Measurements from ENCODE around the gene ATP1B4.

The ATP1B4 gene

GRCh38 chrX:120372667-120373370 is 10.9 kb downstream of the ATP1B4 start:
- in situ Hi-C loops (cut with MboI; ENCODE audit: low sequenced_read_pairs) = no loop called here

DNA sequence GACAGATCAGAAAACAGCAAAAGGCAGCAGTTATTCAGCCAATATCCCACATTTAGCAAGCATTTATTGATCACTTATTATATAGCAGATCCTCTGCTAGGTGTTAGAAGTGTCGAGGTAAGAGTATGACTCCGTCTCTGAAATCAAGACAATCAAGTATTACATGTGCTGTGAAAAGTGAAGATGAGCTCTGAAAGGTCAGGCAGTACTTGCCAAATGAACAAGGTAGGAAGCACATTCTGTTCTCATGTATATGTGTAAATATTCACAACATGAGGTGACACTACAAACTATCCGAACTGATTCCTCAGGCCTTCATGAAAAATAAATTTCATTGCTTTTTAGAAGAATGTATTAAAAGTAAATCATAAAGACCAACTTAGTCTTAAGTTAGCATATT is 15.3 kb downstream of the ATP1B4 start:
- in situ Hi-C loops (cut with MboI; ENCODE audit: low sequenced_read_pairs) = no loop called here

DNA sequence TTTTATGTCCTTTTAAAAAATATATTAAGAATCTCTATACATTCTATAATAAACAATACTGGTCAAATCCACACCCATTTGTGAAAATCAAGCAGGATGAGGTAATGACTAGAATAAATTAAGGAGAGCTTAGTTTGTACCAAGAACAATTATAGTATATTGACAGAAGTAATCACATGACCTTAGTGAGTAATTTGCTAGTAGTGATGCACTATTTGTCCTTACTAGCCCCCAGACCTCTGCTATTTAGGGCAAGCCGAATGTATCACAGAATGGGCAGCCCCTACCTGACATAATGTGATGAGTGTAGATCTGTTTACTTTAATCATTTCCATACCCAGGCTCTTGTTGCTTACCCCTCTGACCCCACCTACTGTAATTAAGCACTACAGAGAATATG is 15.8 kb downstream of the ATP1B4 start:
- in situ Hi-C loops (cut with MboI; ENCODE audit: low sequenced_read_pairs) = no loop called here

GRCh38 chrX:120378570-120378969 is 16.7 kb downstream of the ATP1B4 start:
- in situ Hi-C loops (cut with MboI; ENCODE audit: low sequenced_read_pairs) = no loop called here

DNA sequence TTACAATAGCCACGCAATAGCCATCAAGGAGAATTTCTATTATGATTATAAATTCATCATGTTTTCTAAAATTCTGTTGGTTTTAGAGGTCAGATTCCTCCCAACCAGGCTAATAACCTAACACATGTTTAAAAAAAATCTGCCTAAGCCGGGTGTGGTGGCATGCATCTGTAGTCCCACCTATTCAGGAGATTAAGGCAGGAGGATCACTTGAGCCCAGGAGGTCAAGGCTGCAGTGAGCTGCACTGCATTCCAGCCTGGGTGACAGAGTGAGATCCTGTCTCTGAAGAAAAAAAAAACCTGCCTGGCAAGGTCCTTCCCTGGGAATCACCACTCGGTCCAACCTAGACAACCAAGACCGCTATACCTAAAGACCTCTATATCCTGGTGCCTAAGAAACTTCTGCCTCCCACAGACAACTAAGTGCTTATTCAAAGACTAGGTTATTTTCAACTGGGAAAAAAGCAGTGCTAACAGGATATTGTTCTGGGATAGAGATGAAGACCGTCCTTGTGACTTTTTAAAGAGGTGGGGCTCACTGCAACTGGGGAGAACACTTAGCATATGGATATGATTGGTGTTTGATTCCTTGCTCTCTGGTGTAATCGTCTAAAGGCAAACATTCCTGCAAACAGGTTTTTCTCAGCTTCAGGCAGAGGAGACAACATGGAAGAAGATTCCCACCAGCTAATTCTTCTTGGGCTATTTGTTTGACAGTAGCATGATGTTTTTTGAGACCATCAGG is 18.2 kb downstream of the ATP1B4 start:
- in situ Hi-C loops (cut with MboI; ENCODE audit: low sequenced_read_pairs) = no loop called here

- in situ Hi-C loops (cut with MboI; ENCODE audit: low sequenced_read_pairs) = no loop called here
Observed at GRCh38 chrX:120380699-120381098, 18.8 kb downstream of the ATP1B4 start.

DNA sequence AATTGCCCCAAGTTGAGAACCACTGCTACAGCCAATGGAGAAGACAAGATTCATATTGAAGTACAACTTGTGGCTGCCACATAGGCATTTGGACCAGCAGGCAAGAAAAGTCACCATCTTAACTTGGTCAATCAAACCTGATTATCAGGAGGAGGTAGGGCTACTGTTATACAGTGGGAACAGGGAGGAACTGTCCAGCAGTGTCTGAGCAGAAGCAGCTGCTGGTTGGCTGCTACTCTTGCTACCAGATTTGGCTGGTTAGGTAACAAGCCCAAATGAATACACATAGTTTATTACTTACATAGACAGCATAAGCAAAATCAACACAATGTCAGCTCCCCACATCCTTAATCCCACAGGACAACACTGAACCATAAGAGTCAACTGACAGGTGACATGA is 39.4 kb downstream of the ATP1B4 start:
- in situ Hi-C loops (cut with MboI; ENCODE audit: low sequenced_read_pairs) = no loop called here

- in situ Hi-C loops (cut with MboI; ENCODE audit: low sequenced_read_pairs) = no loop called here
Observed at GRCh38 chrX:120402369-120402768, 40.5 kb downstream of the ATP1B4 start.

DNA sequence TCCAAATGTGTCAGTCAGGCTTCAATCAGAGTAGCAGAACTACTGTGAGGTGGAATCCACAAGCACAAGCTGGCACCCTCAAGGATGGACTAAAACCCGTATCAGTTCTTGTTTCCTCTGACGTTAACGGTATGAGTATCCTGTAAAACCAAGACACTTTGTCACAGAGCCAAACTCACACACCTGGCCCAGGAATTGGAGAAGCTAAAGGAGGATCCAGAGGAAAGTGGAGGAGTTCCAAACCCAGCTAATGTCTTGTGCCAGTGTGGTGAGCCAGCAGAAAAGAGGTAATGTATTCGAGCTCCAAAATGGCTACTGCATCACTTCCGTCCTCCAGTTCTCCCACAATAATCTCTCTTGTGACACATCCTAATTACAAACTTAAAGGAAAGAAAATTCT is 44.7 kb downstream of the ATP1B4 start:
- in situ Hi-C loops (cut with MboI; ENCODE audit: low sequenced_read_pairs) = no loop called here

DNA sequence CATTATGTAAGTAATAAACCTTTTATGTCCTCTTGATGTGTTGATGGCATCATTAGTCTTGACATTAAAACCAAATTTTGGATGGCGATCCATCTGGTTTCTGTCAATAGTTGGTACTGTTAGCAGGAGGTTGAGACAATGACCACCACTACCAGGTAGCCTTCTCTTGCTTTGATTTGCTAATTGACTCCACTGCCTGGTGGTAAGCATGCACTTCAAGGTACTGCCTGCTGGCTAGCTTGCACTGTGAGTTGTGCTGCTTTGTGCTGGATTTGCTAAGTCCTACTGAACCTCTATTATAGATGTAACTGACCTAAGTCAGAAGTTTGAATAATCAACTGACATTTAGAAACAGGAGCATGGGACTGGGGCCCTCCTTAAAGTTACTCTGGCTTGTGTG is 46.3 kb downstream of the ATP1B4 start:
- in situ Hi-C loops (cut with MboI; ENCODE audit: low sequenced_read_pairs) = no loop called here

- in situ Hi-C loops (cut with MboI; ENCODE audit: low sequenced_read_pairs) = no loop called here
Observed at GRCh38 chrX:120419463-120419862, 57.6 kb downstream of the ATP1B4 start.

GRCh38 chrX:120426599-120426998 is 64.7 kb downstream of the ATP1B4 start:
- in situ Hi-C loops (cut with MboI; ENCODE audit: low sequenced_read_pairs) = no loop called here

DNA sequence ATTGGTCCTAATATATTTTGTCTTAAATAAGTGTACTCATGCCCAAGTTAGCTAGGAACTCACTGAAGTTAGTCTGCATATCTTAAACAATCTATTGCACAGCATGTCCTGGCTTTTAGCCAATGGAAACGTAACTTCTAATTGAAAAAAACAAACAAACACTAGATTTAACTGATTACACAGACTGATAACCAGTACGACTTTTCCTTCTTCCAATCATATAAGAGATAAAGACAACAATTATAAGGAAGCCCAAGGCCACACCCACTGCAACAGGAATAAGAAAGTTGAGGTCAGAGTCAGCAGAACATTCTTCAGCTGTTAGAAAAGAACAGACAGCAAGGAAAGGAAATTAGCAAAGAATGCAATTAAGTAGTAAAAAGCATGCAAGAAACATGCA is 66.4 kb downstream of the ATP1B4 start:
- in situ Hi-C loops (cut with MboI; ENCODE audit: low sequenced_read_pairs) = no loop called here

DNA sequence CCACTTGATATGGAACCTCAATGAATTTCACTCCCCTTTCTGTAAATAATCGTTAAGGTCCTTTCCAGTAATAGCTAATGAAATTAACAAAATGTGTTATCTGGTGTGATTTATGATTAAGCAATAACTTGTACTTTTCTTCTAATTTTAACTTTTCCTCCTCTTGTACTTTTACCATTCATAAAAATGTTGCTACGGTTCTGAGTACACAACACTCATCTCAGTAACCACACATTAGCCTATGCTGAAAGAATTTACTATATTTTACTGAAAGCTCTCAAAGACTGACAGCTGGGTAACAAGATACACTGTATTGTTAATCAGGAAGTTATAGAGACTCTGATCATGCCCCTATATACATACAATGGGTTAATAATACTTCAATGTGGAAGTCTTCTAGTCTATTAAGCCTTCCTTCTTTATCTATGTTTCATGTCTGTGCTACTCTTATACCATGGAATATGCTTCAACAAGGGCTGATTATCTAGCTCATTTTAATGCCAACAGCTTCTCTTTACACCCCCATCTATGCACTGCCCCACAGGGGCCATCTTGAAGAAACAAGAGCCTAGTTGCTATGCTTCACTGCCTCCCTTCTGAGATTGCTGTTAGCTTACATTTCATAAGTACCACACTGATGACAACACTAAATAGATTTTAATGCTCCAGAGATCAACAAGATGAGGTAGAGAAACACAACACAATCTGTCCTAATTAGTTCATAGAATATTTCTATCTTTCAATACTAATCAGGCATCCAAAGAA is 68.1 kb downstream of the ATP1B4 start:
- in situ Hi-C loops (cut with MboI; ENCODE audit: low sequenced_read_pairs) = no loop called here
